GM21360 (cell line): Measurements from ENCODE around the gene STAP1.
"Not testable (repeated sequence)": the region's sequence is repeated elsewhere in the genome, so short reads cannot be mapped to it uniquely, and the experiment has no call there.

Source experiments
- ATAC-seq: cut with Tn5 transposase; IDR thresholded peaks from one replicate; pipeline ENCODE4 v1.9.1; 2021; ENCODE audit warnings: mild to moderate bottlenecking, moderate library complexity; ENCODE audit not compliant: unreplicated experiment

The STAP1 gene, protein sequence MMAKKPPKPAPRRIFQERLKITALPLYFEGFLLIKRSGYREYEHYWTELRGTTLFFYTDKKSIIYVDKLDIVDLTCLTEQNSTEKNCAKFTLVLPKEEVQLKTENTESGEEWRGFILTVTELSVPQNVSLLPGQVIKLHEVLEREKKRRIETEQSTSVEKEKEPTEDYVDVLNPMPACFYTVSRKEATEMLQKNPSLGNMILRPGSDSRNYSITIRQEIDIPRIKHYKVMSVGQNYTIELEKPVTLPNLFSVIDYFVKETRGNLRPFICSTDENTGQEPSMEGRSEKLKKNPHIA

DNA sequence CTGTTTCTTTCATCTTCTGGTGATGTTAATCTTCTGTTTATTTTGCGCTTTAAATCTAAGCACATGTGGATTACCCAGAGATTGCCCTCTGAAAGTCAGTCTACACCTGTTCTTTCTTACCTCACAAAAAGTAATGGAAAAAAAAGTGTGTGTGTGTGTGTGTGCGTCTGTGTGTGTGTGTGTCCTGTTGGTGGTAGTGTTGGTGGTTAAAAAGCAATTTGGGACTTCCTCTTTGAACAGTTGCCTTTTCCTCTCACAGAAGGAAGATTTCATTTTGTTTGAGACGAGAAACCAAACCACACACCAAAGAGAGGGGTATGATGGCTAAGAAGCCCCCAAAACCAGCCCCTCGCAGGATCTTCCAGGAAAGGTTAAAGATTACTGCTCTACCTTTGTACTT lies at the start of gene STAP1:
STAP1 (plus strand) TSS at position 235 of the 400 bp plus-strand sequence; CDS start at position 318, 83 bp downstream.
- peak; percentile 38 for ATAC-seq

DNA sequence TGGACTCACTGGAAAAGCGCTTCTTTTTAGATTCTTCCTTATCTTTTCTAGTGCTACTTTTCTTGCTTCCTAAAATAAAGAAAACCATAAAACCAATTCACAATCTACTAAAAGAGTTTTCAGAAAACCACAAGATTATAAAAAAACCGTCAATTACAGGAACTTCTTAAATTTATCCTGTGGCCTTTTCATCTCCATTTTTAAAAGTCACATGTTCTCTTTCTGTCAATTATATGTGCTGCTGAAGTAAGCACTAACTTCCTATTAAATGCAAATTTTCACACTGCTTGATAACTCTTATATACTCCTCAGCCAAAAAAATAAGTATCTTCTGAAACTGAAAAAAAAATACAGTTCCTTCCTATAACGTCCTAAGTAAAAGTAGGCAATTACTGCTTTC lies 46.0 kb upstream of the STAP1 start:
- ATAC-seq: no peak

DNA sequence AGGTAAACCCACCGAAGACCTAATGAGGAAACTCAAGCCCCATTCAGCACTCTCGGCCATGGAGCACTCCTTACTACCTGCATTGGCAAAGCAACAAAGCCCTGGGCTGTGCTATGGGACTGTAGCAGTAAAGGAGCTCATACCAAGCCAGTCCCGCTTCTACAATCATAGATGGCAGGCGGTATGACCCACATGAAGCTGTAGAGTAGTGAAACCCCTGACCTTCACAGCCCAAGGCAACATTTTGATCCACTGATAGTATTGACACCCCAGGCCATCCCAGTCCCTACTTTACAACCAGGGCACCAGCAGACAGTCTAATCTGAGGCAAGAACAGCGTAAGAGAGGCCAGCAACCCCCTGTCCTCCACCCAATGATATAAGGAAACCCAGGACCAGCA lies 38.4 kb upstream of the STAP1 start:
- ATAC-seq: no peak

DNA sequence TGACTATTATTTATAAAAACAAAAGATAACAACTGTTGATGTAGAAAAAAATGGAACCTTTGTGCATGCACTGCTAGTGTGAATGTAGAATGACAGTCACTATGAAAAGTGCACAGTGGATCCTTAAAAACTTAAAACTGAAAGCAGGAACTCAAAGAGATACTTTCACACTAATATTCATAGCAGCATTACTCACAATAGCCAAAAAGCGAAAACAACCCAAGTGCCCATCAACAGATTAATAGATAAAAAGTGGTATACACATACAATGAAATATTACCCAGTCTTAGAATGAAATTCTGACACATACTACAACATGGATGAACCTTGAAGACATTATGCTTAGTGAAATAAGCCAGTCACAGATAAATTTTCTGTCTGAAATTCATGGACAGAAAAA lies 37.0 kb upstream of the STAP1 start:
- ATAC-seq: peak; percentile 58

DNA sequence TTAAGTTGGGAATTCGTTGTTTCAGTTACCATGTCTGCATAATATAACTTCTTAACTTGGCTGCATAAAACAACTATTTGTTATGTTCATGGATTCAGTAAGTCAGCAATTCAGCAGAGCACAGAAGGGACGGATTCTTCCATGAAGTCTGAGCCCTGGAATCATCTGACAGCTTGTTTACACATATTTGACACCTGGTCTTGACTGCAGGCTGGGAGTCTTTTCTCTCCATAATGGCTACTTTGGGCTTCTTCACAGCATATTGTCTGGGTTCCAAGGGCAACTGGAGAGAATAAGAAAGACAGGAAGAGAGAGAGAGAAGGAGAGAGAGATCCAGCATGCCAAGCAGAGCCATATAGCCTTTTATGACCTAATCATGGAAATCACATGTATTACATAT lies 36.3 kb upstream of the STAP1 start:
- no peak for ATAC-seq

DNA sequence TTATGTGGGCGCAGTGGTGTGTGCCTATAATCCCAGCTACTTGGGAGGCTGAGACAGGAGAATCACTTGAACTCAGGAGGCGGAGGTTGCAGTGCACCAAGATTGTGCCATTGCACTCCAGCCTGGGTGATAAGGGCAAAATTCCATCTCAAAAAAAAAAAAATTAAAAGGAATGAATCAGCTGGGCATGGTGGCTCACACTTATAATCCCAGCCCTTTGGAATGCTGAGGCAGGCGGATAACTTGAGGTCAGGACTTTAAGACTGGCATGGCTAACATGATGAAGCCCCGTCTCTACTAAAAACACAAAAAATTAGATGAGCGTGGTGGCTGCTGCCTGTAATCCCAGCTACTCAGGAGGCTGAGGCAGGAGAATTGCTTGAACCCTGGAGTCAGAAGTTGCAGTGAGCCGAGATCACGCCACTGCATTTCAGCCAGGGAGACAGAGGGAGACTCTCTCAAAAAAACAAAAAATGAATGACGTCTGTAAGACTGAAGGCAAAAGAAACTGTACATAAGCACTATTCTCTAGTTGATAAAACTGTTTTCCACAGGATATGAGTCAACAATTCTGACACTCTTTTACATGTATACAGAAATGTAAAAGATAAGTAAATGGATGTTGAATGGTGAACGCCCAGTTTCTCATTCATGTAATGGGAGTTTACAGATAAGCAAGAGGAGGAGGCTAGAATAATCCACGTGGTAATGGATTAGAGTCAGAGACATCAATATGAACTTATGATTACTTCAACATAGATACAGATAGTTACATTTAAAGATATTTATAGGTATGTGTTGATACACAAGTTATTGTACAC lies 35.5 kb upstream of the STAP1 start:
- ATAC-seq: no peak

DNA sequence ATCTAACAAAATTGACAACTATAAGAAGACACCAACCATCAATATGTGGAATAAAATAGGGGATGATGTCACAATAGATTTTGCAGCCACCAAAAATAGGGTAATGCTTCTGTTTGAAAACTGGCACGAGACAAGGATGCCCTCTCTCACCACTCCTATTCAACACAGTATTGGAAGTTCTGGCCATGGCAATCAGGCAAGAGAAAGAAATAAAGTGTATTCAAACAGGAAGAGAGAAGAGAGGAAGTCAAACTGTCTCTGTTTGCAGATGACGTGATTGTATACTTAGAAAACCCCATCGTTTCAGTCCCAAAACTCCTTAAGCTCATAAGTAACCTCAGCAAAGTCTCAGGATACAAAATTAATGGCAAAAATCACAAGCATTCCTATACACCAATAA lies 34.4 kb upstream of the STAP1 start:
- ATAC-seq: not testable (repeated sequence)

DNA sequence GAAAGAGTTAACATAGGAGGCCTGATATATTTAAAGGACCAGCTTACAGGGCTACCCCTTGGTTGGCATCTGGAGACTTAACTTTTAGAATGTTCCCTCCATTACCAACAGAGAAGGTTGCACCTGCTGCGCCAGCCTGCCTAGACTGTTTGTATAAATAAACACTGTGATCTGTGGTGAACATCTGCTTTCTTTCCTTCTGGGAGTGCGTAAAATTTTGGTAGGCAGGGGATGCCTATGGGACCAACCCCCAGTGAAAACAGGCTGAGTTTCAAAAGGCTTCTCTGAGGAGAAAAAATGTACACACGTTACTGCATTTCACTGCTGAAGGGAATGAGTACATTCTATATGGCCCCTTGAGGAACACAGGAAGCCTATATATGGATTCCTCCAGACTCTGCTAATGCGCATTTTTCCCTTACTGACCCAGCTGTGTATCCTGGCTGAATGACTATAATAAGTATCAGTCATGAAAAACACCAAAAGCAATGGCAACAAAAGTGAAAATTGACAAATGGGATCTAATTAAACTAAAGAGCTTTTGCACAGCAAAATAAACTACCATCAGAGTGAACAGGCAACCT lies 27.1 kb upstream of the STAP1 start:
- ATAC-seq: no peak

DNA sequence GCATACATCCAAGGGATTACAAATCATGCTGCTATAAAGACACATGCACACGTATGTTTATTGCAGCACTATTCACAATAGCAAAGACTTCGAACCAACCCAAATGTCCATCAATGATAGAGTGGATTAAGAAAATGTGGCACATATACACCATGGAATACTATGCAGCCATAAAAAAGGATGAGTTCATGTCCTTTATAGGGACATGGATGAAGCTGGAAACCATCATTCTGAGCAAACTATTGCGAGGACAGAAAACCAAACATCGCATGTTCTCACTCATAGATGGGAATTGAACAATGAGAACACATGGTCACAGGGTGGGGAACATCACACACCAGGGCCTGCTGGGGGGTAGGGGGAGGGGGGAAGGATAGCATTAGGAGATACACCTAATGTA lies 26.1 kb upstream of the STAP1 start:
- ATAC-seq: not testable (repeated sequence)

DNA sequence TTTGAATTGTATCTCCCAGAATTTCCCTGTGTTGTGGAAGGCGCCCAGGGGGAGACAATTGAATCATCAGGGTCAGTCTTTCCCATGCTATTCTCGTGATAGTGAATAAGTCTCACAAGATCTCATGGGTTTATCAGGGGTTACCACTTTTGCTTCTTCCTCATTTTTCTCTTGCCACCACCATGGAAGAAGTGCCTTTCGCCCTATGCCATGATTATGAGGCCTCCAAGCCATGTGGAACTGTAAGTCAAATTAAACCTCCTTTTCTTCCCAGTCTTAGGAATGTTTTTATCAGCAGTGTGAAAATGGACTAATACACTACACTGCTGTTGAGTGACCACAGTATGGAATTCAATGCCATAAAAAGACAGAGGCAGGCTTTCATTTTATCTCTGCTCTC lies 25.4 kb upstream of the STAP1 start:
- ATAC-seq: no peak

DNA sequence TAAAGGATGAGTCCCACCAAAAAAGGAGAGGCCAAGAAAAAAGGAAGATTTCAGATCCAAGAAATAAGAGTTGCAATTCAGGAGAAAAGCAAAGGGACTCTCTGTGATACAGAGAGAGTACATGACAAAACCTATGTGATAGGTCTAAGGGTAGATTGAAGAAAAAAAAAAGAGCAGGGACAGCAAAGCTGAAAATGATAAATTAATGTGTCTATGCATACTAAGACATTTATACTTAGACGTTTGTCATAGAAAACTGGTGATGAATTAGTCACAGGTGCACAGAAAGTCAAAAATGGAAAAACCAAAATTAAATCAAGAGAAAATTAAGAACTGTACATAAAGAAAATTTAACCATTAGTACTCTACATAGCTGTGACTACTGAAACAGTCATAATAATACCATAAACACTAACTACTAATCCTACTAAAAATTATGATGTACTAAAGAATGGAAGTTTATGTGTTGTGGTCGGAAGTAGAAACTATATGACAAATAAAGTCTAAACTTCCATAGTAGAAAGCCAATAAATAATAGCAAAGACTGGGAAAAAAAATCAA lies 23.2 kb upstream of the STAP1 start:
- no peak for ATAC-seq

DNA sequence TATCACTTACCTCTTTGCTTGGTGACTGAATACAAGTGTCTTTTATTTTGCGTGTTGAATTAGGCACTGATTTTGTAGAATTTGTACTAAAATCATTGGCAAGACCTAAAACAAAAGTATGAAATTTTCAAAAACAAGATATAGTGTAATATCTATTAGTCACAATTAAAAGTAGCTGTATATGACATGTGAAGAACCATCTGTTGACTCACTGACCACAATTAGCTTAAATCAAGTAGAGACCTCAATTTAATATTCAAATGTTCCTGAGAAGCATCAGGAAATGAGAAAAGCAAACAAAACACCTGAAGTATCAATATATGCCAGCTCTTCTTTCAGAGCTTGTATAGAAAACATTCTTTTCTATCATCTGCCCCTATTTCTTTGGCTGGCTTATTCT lies 18.7 kb upstream of the STAP1 start:
- ATAC-seq: no peak

DNA sequence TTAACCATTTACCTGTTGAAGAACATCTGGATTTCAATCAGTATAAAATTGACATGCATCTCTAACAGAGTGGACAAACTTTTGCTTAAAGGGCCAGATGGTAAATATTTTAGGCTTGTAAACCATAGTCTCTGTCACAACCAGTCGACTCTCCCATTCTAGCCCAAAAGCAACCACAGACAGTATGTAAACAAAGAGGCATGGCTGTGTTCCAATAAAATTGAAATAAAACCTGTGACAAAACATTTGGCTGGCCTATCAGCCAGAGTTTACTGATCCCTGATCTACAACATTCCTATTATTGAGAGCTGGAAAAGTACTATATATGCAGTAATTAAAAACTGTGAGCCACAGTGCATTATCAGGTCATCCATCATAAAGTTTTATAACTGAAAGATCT lies 16.5 kb upstream of the STAP1 start:
- ATAC-seq: no peak

DNA sequence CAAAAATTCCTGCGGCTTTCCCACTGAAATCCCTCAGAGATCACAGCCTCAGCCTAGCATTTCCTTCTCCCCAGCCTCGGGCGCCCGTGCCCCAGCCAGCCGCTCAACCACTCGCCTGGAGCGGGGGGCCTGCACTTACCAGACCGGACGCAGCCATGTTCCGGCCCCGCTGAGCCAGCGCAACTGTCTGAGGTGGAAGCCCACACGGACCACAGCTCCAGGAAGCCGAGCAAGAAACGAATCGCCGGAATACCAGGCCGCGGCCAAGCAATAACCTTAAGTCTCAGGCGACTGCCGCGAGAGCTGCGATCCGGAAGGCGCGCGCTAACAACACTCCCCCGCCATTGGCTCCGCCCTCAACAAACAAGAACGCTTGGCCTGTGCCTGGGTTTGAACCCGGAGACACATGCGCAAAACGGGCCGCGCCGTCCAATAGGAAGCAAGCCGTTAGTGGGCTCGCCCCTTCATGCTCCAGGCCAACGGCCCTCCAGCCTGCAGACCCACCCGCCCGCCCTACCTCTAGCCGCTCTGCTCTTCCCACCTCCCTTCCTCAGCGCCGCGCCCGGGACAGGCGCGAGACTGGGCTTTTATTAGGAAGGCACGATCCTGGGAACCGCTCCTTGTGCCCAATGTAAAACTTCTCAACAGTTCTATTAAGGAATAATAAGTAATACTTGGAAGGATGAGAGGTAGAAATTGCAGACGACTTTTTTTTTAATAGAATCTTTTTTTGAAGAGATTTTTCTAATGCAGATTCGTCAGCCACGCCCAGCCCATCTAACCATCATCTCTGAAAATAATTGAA lies 13.1 kb upstream of the STAP1 start, which contains the start of gene CENPC:
CENPC (minus strand) TSS at position 305 of the 805 bp plus-strand sequence; CDS start at position 157, 148 bp downstream.
- peak; percentile 96 for ATAC-seq

DNA sequence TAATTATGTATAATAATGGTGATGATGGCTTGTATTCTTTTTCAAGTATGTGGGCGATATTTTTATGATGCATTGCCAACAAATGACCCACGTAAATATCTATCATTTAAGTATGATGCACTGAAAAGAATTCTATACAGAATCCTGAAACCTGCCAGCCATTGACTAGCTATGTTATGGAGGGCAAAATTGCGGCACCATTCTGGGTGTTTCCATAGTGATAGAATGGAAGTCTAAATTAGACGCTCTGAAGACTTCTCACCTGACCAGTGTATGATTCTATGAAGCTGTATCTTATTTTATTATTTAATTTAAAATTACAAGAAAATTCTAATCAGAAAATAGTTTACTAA lies 12.5 kb upstream of the STAP1 start:
- no peak for ATAC-seq

DNA sequence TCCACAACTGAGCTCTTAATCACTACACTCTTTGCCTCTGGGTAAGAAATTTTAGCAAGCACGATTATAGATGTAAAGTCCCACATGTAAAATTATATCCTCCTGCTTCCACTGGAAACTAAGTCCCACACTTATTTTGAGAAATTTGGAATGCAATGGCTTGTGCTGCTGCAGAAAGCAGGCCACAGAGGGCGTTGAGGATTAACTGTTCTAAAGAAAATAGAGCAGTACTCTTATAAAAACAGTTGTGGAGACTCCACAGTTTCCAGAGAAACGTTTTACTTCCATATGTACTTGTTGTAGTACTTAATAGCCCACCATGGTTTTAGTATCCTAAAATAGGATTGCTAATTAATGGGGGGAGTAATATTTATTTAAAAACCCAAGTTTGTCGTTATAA lies 11.6 kb upstream of the STAP1 start:
- no peak for ATAC-seq

DNA sequence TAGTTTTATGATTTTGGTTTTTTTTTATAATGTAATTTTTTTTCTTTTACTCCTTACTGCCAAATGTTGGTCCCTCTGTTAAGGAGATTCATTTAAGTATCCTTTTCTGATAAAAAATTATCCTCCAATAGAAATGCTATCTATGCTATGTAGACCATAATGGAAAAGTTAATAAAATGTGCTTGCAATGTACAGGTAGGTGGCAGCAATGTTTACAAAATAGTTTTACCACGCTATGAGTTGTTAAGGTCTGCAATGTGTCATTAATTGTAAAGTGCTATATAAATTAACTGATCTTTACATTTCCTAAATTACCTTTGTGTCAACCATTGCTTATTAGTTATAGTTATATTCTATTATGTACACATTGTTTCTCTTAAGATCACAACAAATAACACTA lies 9.4 kb upstream of the STAP1 start:
- peak; percentile 26 for ATAC-seq

DNA sequence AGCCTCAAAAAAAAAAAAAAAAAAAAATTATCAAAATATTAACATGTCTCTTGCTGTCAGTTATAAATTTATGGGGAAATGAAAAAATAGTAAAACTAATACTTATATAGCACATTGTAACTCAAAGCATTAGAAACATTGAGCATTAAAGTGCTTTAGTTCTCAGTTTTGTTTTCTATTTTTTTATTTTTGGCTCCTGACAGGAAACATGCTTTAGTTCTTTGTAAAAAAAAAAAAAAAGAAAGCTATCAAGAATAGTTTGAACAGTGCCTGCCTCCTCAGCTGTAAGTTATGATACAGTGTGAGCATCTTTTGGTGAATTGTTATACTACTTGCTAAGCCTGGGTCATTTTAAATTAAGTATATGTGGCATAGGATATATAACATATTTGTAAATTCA lies 8.1 kb upstream of the STAP1 start:
- peak; percentile 39 for ATAC-seq

DNA sequence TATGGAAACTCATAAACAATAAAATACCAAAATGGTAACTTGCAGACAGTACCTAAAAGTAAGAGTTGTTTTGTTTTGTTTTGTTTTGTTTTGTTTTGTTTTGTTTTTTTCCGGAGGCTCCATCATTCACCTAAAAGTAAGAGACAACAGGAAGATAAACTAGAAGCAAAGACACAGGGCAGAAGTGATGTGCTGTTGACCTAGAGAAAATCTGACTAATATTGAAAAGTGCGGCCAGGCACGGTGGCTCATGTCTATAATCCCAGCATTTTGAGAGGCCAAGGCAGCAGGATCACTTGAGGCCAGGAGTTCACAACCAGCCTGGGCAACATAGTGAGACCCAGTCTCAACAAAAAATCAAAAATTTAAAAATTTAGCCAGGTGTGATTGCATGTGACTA lies 7.7 kb upstream of the STAP1 start:
- peak; percentile 25 for ATAC-seq

DNA sequence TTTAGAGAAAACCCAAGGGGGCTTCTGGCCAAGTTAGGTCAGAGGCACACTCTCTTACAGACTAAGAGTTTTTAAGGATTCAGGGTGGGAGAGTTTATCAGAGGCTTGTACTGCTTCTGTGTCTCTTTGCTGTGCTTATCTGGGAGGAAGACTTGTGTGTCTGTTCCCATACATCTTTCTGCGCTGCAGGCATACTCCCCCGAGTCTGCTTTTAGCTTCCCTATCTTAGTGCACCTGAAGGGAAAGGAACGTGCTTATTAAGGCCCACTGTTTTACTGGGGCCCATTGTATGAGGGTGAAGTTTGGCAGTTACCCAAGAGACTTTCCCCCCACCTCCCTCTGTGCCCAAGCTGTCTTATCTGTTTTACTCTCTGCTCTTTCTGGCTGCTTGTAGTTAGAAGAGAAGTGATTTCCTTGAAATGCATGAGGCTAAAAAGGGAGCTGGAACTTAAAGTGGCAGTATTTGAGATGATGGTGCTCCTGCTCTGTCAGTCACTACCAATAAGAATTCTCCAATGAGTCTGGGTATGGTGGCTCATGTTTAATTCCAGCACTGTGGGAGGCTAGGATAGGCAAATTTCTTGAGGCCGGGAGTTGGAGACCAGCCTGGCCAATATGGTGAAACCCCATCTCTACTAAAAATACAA lies 6.3 kb upstream of the STAP1 start:
- not testable (repeated sequence) for ATAC-seq
